ENCODE measurements around the gene CDH26.

DNA sequence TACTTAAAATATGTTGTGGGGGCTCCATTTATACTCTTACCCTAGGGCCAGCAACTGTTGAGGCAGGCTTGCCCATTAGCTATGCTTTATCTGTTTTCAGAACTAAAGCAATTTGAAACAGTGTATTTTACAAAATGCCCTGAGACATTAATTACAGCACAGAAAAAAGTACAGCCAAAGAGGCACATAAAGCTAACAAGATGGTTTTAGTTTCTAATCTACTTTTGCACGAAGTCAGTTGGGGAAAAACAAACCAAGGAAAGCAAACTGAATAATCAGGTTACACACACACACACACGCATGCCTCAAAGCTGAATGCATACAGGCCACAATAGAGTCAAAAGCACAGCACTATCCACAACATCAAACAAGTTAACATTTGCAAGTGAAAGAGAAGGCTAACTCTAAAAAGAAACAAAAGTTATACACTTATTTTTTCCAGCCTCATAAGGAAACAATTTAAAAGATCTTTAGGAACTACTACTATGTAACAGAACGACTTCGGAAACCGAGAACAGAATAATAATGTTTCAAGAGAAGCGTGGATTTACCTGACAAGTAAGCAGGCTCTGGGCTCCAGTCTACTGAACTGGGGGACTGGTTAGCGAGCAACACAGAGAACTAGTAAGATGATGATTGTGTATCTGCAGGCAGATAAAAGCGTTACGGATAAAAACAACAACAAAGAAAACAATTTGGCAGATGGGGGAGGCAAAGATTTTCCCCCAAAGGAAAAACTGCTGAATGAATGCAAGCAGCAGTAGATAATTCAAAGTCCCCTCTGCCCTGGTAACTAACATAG, 26.5 kb upstream of the CDH26 start:
- TF ChIP-seq EZH2 (IDR thresholded peaks at IDR 0.05; ENCODE audit: borderline replicate concordance, low read depth, low read length, severe bottlenecking) (no peak), POLR2A (IDR thresholded peaks at IDR 0.05; ENCODE audit: low read depth, low read length) (no peak), MYC (IDR thresholded peaks at IDR 0.05; ENCODE audit: low read depth, low read length) (no peak), POLR2AphosphoS5 (IDR thresholded peaks at IDR 0.05; ENCODE audit: insufficient read depth, low read depth, low read length) (no peak)
- TF ChIP-seq, protein P1, sequence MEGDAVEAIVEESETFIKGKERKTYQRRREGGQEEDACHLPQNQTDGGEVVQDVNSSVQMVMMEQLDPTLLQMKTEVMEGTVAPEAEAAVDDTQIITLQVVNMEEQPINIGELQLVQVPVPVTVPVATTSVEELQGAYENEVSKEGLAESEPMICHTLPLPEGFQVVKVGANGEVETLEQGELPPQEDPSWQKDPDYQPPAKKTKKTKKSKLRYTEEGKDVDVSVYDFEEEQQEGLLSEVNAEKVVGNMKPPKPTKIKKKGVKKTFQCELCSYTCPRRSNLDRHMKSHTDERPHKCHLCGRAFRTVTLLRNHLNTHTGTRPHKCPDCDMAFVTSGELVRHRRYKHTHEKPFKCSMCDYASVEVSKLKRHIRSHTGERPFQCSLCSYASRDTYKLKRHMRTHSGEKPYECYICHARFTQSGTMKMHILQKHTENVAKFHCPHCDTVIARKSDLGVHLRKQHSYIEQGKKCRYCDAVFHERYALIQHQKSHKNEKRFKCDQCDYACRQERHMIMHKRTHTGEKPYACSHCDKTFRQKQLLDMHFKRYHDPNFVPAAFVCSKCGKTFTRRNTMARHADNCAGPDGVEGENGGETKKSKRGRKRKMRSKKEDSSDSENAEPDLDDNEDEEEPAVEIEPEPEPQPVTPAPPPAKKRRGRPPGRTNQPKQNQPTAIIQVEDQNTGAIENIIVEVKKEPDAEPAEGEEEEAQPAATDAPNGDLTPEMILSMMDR (IDR thresholded peaks at IDR 0.05; ENCODE audit: extremely low read depth in 1 of 2, insufficient read depth in 1 of 2, low read depth in 1 of 2, low read length in 2 of 2): no peak

Data from endothelial cell of umbilical vein (primary cell).